HG03175 (cell line): ENCODE data around the gene ASCC3.
"Not testable (repeated sequence)": the region's sequence is repeated elsewhere in the genome, so short reads cannot be mapped to it uniquely, and the experiment has no call there.

Experiments
- ATAC-seq: cut with Tn5 transposase; IDR thresholded peaks from one replicate; pipeline ENCODE4 v1.9.1; 2021; ENCODE audit warnings: mild to moderate bottlenecking, moderate library complexity; ENCODE audit not compliant: unreplicated experiment

ASCC3 gene

GRCh38 chr6:100880853-100881706 lies at the start of gene ASCC3:
ASCC3 (minus strand) TSS chr6:100881329; CDS start chr6:100867997, 13,332 bp downstream.
- peak; percentile 98 for ATAC-seq

- ATAC-seq: no peak
These were observed 44.6 kb upstream of the ASCC3 start for GRCh38 chr6:100925749-100926148.

GRCh38 chr6:100924534-100925227 lies 43.6 kb upstream of the ASCC3 start:
- no peak for ATAC-seq

GRCh38 chr6:100923481-100924165 lies 42.5 kb upstream of the ASCC3 start:
- ATAC-seq: no peak

GRCh38 chr6:100920028-100920605 lies 39.0 kb upstream of the ASCC3 start:
- ATAC-seq: no peak

- no peak for ATAC-seq
These were observed 37.0 kb upstream of the ASCC3 start for GRCh38 chr6:100918152-100918551.

- ATAC-seq: no peak
These were observed 34.7 kb upstream of the ASCC3 start for GRCh38 chr6:100915876-100916275.

GRCh38 chr6:100913400-100914276 lies 32.5 kb upstream of the ASCC3 start:
- no peak for ATAC-seq

- ATAC-seq: no peak
These were observed 25.2 kb upstream of the ASCC3 start for GRCh38 chr6:100906325-100906724.

- ATAC-seq: no peak
These were observed 23.9 kb upstream of the ASCC3 start for GRCh38 chr6:100905067-100905466.

GRCh38 chr6:100904316-100904715 lies 23.2 kb upstream of the ASCC3 start:
- no peak for ATAC-seq

GRCh38 chr6:100901582-100901981 lies 20.5 kb upstream of the ASCC3 start:
- ATAC-seq: no peak

- no peak for ATAC-seq
These were observed 18.1 kb upstream of the ASCC3 start for GRCh38 chr6:100899202-100899601.

- no peak for ATAC-seq
These were observed 16.5 kb upstream of the ASCC3 start for GRCh38 chr6:100897671-100898070.

GRCh38 chr6:100893743-100894142 lies 12.6 kb upstream of the ASCC3 start:
- ATAC-seq: no peak

- ATAC-seq: no peak
These were observed 11.6 kb upstream of the ASCC3 start for GRCh38 chr6:100892693-100893092.

- ATAC-seq: no peak
These were observed 11.0 kb upstream of the ASCC3 start for GRCh38 chr6:100892116-100892515.

- ATAC-seq: no peak
These were observed 9.9 kb upstream of the ASCC3 start for GRCh38 chr6:100891079-100891478.

GRCh38 chr6:100890646-100891045 lies 9.5 kb upstream of the ASCC3 start:
- ATAC-seq: not testable (repeated sequence)

GRCh38 chr6:100889351-100889750 lies 8.2 kb upstream of the ASCC3 start:
- ATAC-seq: no peak
